WERI-Rb-1 (cell line): Measurements from ENCODE around the gene TTLL7.
A peak's percentile ranks its signal among the peaks of the same experiment; 100 is the strongest.

ENCODE experiments used
- DNase-seq: peaks from one replicate; pipeline ENCODE4 v3.0.0-alpha.2; 2020
- H3K27ac ChIP-seq: fragments of 250-450 bp; sonication (Bioruptor Pico); 2 replicates; pipeline ENCODE4 v1.5.1; 2020; ENCODE audit warnings: mild to moderate bottlenecking, moderate library complexity
- H3K27me3 ChIP-seq: fragments of 250-450 bp; sonication (Bioruptor Pico); 2 replicates; pipeline ENCODE4 v1.5.1; 2021; ENCODE audit warnings: mild to moderate bottlenecking, low read depth, moderate library complexity; ENCODE audit not compliant: insufficient read depth, severe bottlenecking
- H3K36me3 ChIP-seq: fragments of 250-450 bp; sonication (Bioruptor Pico); 2 replicates; pipeline ENCODE4 v1.5.1; 2020; ENCODE audit warnings: mild to moderate bottlenecking, moderate library complexity
- H3K4me3 ChIP-seq: 2 replicates; pipeline ENCODE4 v1.5.1; 2011; ENCODE audit warnings: low read depth, mild to moderate bottlenecking, control low read depth, low read length
- H3K9me3 ChIP-seq: fragments of 250-450 bp; sonication (Bioruptor Pico); 2 replicates; pipeline ENCODE4 v1.5.1; 2021; ENCODE audit warnings: mild to moderate bottlenecking, moderate library complexity; ENCODE audit not compliant: severe bottlenecking
- TF ChIP-seq, protein P1 (sequence below): IDR thresholded peaks from 2 replicates; pipeline ENCODE4 v1.5.1; 2011; ENCODE audit warnings: low read depth, mild to moderate bottlenecking, control low read depth, inconsistent platforms, low read length

Gene TTLL7

DNA sequence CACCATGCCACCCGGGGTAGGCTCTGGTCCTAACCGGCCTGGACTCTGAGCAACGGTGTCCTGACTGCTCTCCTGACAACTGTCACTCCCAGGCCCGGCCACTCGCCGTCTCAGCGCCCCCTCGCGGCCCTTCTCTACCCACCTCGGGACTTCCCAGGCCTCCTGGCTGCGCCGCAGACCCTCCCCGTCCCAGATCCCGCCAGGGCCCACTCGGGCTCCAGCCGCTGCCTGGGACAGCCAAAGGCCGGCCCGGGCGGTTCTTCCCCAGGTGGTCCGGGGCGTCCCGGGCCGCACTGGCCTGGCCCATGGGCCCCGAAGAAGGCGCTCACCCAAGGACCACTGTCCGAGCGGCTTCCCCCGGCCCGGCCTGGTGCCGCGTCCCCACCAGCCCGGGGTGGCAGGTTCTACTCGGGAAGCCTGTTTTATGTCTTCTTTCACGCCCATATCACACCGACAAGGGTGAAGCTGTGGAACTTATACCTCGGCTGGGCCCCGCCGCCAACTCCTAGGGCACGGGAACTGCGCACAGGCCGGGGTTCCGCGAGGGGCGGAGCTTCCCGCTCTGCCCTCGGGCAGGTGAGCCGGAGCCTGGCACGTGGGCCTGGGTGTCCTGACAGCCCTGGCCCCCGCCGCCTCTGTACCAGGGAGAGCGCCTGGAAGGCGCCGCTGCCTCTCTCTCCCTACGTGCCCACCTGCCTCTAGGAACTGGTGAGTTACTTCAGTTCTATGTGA lies 138.3 kb downstream of the TTLL7 start:
- TF ChIP-seq, protein P1, sequence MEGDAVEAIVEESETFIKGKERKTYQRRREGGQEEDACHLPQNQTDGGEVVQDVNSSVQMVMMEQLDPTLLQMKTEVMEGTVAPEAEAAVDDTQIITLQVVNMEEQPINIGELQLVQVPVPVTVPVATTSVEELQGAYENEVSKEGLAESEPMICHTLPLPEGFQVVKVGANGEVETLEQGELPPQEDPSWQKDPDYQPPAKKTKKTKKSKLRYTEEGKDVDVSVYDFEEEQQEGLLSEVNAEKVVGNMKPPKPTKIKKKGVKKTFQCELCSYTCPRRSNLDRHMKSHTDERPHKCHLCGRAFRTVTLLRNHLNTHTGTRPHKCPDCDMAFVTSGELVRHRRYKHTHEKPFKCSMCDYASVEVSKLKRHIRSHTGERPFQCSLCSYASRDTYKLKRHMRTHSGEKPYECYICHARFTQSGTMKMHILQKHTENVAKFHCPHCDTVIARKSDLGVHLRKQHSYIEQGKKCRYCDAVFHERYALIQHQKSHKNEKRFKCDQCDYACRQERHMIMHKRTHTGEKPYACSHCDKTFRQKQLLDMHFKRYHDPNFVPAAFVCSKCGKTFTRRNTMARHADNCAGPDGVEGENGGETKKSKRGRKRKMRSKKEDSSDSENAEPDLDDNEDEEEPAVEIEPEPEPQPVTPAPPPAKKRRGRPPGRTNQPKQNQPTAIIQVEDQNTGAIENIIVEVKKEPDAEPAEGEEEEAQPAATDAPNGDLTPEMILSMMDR: no peak
- Histone ChIP-seq H3K27me3 (no peaks in the 10 kb centered on the region), H3K27ac (no peak overlapping the region), H3K36me3 (no peaks in the 10 kb centered on the region), H3K4me3 (no peak overlapping the region), H3K9me3 (no peaks in the 10 kb centered on the region)
- DNase-seq: no peak

DNA sequence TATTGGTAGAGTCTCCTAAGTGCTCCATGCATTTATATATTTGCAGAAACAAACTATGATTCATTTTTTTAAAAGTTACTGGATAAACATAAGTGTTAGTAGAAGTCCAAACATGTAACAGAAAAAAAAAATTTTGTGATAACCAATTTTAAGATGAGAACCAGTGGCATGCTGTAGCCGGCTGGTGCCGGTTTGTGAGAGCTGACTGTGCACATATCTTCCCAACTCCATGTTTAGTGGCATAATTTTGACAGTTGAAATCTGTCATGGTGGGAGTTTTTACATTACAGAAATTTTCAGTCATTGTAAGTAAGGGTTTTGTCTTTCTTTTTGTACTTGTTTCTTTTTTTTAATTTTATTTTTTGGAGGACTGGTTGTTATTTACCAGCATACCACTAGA lies 141.2 kb downstream of the TTLL7 start:
- TF ChIP-seq, protein P1: no peak
- DNase-seq: no peak
- Histone ChIP-seq H3K9me3 (no peaks in the 10 kb centered on the region), H3K36me3 (no peaks in the 10 kb centered on the region), H3K27ac (no peak overlapping the region), H3K27me3 (no peaks in the 10 kb centered on the region), H3K4me3 (no peak overlapping the region)

DNA sequence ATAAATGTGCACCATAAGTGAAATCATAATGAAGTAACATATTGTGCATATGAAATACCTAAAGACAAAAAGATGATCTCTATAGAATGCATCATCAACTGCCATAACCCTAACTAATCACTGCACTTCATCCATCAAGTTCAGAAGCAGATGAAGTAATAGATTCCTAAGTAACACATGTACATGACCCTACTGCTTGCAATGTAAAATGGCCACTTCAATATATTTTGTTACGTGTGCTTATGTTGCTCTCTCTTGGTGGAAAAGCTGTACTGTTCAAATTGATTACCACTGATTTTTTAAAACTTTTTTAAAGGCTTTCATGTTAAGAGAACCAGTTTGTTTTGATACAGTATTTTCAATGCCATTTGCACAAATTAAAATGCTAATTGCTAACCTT lies 141.8 kb downstream of the TTLL7 start:
- TF ChIP-seq, protein P1: peak; percentile 32; the same call in 1 of the 2 replicates
- H3K9me3 ChIP-seq: no peaks in the 10 kb centered on the region
- no peak overlapping the region for H3K4me3 ChIP-seq
- no peaks in the 10 kb centered on the region for H3K36me3 ChIP-seq
- no peak overlapping the region for H3K27ac ChIP-seq
- DNase-seq: no peak
- no peaks in the 10 kb centered on the region for H3K27me3 ChIP-seq

DNA sequence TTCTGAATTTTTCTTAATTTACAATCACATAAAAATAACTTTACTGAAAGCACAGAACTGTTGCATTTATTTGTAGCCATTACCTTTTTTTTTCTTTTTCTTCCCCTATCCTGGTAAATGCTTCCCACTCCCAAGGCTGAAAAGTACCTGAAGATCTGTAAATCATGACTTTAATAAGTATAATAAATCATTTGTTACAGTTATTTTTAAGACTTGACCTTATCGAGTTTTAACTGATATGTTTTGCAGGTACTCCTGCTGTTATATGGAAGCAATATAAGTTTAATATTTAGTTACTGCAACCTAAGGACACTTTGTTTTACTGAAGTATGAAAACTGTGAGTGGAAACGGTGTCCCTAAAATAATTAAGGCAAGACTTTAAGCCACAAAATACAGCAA lies 142.6 kb downstream of the TTLL7 start:
- no peak for DNase-seq
- H3K4me3 ChIP-seq: no peak overlapping the region
- no peak overlapping the region for H3K27ac ChIP-seq
- no peaks in the 10 kb centered on the region for H3K36me3 ChIP-seq
- TF ChIP-seq, protein P1: no peak
- H3K27me3 ChIP-seq: no peaks in the 10 kb centered on the region
- H3K9me3 ChIP-seq: no peaks in the 10 kb centered on the region

DNA sequence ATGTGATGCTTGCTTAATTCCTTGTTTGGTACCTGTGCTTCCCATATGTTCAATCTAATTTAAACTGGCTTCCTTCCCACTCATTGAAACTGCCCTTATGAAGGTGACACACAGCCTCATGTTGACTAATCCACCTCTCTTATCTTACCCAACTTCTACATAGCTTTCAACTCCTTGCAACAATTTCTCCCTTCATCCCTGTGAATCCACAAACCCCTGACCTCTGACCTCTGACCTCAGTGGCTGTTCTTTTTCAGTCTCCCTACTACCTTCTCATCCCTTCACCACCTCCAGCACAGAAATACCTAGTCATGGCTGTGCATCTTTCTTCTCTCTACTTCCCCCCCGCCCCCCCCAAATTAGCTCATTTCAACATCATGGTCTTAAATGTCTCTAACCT lies 144.5 kb downstream of the TTLL7 start:
- Histone ChIP-seq H3K27ac (no peak overlapping the region), H3K36me3 (no peaks in the 10 kb centered on the region), H3K27me3 (no peaks in the 10 kb centered on the region), H3K9me3 (no peaks in the 10 kb centered on the region), H3K4me3 (no peak overlapping the region)
- TF ChIP-seq, protein P1: no peak
- no peak for DNase-seq

- no peak overlapping the region for H3K4me3 ChIP-seq
- TF ChIP-seq, protein P1: no peak
- H3K36me3 ChIP-seq: no peaks in the 10 kb centered on the region
- DNase-seq: no peak
- no peak overlapping the region for H3K27ac ChIP-seq
- no peaks in the 10 kb centered on the region for H3K27me3 ChIP-seq
- no peaks in the 10 kb centered on the region for H3K9me3 ChIP-seq
Observed at GRCh38 chr1:83850834-83851233, 148.1 kb downstream of the TTLL7 start.
